GM19193 (cell line): ENCODE measurements around the gene PREX1.

Source experiments
- POLR2A ChIP-seq: IDR thresholded peaks from 4 replicates; pipeline ENCODE4 v1.6.1; 2011; ENCODE audit not compliant: insufficient read depth, insufficient read length; ENCODE audit errors: extremely low read depth

Gene PREX1

DNA sequence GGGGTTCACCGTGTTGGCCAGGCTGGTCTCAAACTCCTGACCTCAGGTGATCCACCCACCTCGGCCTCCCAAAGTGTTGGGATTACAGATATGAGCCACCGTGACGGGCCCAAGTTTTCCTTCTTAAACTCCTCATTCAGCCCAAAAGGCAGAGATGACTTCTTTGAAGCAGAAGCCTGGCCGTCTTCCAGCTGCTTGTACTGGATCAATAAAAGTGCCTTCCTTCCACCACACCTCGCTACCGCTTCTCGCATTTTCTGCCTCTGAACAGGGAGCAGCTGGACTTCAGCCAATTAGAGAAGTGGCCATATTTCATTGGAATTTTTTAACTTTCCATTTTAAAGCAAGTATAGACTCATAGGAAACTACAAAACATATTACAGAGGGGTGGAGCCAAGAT, 241.1 kb downstream of the PREX1 start:
- no peak for TF ChIP-seq POLR2A

DNA sequence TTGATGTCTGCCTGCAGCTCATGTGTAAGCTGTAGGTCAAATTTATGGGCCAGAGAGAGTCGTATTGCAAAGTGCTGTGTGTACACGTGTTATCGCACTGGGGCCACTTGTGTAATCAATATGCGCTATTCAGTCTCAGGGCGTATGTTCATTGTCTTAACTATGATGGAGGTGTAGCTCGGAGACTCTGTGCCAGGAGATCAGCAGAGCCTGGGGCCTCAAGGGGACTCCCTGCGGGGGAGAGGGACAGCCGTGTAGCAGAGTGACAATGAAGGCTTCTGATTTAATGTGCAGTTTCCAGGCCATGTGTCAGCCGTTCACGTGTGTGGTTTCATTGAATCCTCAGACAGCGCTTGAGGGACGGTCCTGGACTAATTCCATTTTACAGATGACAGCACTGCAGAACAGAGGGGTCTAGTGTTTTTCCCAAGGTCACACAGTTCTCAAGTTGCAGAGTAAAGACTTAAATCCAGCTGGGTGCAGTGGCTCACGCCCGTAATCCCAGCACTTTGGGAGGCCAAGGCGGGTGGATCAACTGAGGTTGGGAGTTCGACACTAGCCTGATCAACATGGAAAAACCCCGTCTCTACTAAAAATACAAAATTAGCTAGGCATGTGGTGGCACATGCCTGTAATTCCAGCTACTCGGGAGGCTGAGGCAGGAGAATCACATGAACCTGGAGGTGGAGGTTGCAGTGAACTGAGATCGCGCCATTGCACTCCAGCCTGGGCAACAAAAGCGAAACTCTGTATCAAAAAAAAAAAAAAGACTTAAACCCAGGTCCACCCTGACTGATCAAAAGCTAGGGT, 242.5 kb downstream of the PREX1 start:
- no peak for TF ChIP-seq POLR2A

DNA sequence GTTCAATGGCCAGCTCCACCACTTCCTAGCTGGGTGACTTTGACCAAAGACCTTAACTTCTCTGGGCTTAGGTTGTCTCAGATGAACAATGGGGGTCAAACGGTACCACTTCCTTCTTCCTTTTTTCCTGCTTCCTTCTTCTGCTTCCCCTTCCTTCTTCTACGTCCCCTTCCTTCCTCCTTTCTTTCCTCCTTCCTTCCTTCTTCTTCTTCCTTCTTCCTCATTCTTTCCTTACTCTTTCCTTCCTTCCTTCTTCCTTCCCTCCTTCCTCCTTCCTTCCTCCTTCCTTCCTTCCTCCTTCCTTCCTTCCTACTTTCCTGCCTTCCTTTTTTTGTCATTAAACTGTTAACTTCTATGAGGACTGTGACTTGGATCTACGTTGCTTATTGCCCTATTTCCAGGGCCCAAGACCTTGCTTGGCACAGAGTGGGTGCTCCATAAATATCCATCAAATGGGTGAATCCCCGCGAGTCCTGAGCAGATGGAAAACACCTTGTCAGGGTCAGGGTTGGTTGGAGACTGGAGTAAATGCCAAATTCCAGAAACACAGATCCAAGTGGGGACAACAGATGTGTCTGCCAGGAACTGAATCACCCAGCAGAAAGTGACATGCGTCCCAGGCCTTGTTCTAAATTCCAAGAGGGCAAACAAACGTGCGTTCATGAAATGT, 243.3 kb downstream of the PREX1 start:
- no peak for TF ChIP-seq POLR2A

DNA sequence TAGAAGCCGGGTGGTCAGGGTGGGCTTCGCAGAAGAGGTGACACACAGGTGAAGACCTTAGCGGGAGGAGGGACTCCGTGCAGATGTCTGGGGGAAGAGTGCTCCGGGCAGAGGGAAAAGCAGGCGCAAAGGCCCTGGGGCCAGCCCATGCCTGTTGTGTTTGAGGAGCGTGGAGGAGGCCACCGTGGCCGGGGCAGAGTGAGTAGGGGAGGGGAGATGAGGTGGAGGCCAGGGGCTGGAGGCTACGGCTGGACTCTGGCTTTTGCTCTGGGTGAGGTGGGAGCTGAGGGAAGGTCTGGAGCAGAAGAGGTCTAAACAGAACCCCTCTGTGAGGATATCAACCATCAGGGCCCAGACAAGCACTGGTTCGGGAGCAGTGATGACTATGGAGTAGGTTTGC, 244.0 kb downstream of the PREX1 start:
- TF ChIP-seq POLR2A = no peak

DNA sequence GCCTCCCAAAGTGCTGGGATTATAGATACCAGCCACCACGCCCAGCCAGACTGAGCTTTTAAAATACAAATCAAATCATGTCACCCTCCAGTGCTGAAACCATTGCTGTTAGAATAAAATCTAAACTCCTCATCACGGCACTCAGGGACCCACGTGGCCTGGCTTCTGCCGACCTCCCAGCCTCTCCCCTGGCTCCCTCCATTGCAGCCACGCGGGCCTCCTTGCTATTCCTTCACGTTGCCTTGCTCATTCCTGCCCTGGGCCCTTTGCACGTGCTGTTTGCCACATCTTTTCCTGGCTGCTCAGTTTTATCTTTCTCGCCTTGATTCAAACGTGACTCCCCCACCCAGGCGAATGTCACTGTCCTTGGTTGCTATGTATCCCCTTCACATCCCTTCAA, 244.6 kb downstream of the PREX1 start:
- no peak for TF ChIP-seq POLR2A

DNA sequence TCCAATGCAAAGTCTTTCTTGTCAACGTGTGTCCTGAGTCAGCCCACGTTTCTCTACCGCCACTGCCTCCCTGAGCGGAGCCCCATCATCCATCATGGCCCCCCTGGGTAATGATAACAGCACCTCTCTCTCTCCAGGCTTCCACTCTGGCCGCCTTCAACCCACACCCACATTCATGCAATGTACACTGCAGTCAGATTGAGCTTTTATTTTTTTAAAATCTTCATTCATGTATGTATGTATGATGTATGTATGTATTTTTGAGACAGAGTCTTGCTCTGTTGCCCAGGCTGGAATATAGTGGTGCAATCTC, 245.2 kb downstream of the PREX1 start:
- TF ChIP-seq POLR2A = no peak

DNA sequence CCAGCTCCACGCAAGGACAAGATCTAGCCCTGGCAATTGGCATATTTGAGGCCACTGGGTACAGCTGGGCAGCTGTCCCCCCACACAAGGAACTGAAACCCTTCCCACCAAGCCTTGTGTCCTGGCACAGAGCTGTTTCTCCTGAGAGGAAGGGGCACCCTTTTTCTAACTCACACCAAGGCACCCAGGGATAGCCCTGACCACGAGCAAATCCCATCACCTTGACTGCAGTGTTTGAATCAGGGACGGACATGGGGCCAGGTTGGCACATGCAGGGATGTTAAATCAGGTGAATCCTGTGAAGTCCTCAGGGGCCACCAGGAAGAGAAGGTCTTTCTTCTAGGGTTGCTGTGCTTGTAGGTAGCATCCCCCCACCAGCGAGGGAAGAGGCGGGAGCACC, 246.6 kb downstream of the PREX1 start:
- TF ChIP-seq POLR2A = no peak

DNA sequence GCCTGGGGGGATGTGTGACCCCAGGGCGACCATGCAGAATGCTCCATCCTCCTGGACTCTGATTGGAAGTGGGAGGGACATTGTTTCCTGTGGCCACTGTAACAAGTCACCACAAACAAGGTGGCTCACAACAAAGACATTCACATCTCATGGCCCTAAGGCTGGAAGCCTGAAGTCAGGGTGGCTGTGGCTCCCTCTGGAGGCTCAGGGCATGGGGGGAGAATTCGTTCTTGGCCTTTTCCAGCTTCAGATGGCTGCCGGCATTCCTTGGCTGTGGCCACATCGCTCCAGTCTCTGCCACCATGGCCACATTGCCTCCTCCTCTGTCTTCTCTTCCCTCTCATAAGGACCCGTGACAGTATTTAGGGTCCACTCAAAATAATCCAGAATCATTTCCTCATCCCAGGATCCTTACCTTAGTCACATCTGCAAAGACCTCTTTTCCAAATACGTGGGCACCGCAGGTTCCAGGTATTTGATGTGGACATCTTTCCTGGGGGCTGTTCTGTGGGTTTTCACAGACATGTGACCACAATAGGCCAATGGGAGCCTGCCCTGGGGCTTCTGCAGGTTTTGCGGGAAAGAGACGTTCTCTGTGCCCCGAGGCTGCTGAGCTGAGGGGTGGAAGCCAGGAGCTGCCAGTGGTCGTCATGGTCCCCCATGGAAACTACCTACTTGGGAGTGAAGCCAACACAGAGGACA, 249.3 kb downstream of the PREX1 start:
- TF ChIP-seq POLR2A = no peak

DNA sequence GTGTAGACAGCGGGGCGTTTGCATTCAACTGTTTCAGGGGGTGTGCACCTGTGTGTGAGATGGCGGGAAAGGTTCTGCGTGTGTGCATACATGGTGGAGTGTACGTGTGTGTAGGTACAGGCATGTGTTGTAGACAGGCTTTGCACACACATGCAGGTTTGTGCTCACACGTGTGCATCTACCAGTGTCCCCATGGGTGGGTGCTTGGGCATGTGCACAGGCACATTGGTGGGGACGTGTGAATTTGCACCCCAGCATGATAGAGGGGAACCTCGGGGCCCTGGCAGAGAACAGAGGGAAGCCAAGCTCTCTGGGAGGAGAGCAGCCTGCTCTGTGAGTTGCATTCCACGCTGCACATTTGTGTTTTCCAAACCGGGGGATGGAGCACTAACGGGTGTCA, 250.2 kb downstream of the PREX1 start:
- TF ChIP-seq POLR2A = no peak

DNA sequence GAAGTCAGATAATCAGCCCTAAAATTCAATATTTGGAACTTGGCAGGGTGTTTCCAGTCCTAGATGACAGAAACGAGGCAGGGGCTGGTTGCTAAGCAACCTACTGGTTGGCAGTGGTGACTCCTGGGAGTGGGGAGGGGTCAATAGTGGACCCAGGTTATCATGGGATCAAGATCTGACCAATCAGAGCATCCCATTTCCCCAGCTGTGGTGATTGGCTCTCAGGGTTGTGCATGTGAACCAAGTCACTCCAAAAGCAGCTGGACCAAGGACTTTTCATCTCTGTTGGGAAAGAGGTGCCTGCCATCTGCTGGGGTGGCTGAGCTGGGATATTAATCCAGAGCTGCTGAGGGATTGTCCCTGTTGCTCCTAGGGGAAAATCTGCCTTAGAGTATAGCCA, 253.4 kb downstream of the PREX1 start:
- TF ChIP-seq POLR2A = no peak
